Measurements from ENCODE around the gene LRRC27.
"Not testable (repeated sequence)": the region's sequence is repeated elsewhere in the genome, so short reads cannot be mapped to it uniquely, and the experiment has no call there.

LRRC27 gene

GRCh38 chr10:132301371-132302330 lies 30.3 kb upstream of the LRRC27 start:
- DNase-seq, result no peak

GRCh38 chr10:132302421-132303310 lies 29.3 kb upstream of the LRRC27 start:
- DNase-seq, result no peak

GRCh38 chr10:132303361-132304115 lies 28.5 kb upstream of the LRRC27 start:
- no peak for DNase-seq

GRCh38 chr10:132304756-132305509 lies 27.1 kb upstream of the LRRC27 start:
- no peak for DNase-seq

- DNase-seq, result no peak
Measured at GRCh38 chr10:132305654-132306342, 26.2 kb upstream of the LRRC27 start.

GRCh38 chr10:132306343-132306685 lies 25.7 kb upstream of the LRRC27 start:
- DNase-seq, result no peak

GRCh38 chr10:132306864-132307751 lies 24.9 kb upstream of the LRRC27 start:
- peak; percentile 30 for DNase-seq

GRCh38 chr10:132307823-132308586 lies 24.0 kb upstream of the LRRC27 start, which contains the start of gene STK32C:
Gene STK32C (minus strand): TSS chr10:132307950. CDS start chr10:132307833, 117 bp downstream.
- peak; percentile 93 for DNase-seq

GRCh38 chr10:132308587-132309470 lies 23.2 kb upstream of the LRRC27 start:
- no peak for DNase-seq

GRCh38 chr10:132309471-132309865 lies 22.5 kb upstream of the LRRC27 start:
- no peak for DNase-seq

GRCh38 chr10:132309879-132310591 lies 22.0 kb upstream of the LRRC27 start:
- DNase-seq, result no peak

GRCh38 chr10:132310701-132311337 lies 21.2 kb upstream of the LRRC27 start:
- no peak for DNase-seq

- DNase-seq, result no peak
Measured at GRCh38 chr10:132311338-132311939, 20.6 kb upstream of the LRRC27 start.

GRCh38 chr10:132313305-132313704 lies 18.7 kb upstream of the LRRC27 start:
- no peak for DNase-seq

GRCh38 chr10:132313865-132314264 lies 18.1 kb upstream of the LRRC27 start:
- DNase-seq, result no peak

- DNase-seq, result no peak
Measured at GRCh38 chr10:132314336-132314735, 17.7 kb upstream of the LRRC27 start.

GRCh38 chr10:132314881-132315280 lies 17.1 kb upstream of the LRRC27 start:
- not testable (repeated sequence) for DNase-seq
